HCT116 (cell line): ENCODE results near the gene AOPEP. TPM values are rescaled to one million over a fixed set of nuclear protein-coding genes. Genes with fewer than 3 reads are reported as not detected.

Experiments used
- ATAC-seq: fragments of 200-7000 bp; cut with Tn5 transposase; 2 replicates; pipeline ENCODE4 v1.9.1; 2020; ENCODE audit warnings: mild to moderate bottlenecking, moderate library complexity
- BruUV-seq: library from RNA; stranded (reverse); fragments of 400-500 nt; replicated peaks from 2 replicates; lab custom pipeline; 2021; lab: Mats Ljungman, UMichigan
- CTCF ChIA-PET: fragments of 300-600 bp; sonication (Branson Sonifier 250); formaldehyde crosslinking; loops from one replicate; lab custom pipeline; 2021; ENCODE audit warnings: antibody characterized with exemption; lab: Charles Lee
- POLR2A ChIA-PET: fragments of 300-600, 350-600 bp; sonication (Branson Sonifier 250); formaldehyde crosslinking; loops from one replicate; lab custom pipeline; 2021; ENCODE audit warnings: antibody characterized with exemption; lab: Charles Lee
- RAD21 ChIA-PET, 2 experiments: fragments of 300-600 bp; sonication (Branson Sonifier 250); formaldehyde crosslinking; loops; one replicate each; lab custom pipeline; 2023; ENCODE audit warnings: low total read pairs in 2 of 2; ENCODE audit not compliant: uncharacterized antibody in 2 of 2, unreplicated experiment in 2 of 2, low non-redundant PET in 1 of 2; lab: Charles Lee
- DNase-seq: peaks from one replicate; pipeline ENCODE4 v3.0.0-alpha.2; 2010; ENCODE audit warnings: low read depth, low spot score
- H2AFZ ChIP-seq: fragments of 200-600 bp; shearing (Covaris generic), sonication (generic); 2 replicates; pipeline ENCODE4 v1.6.1; 2017; ENCODE audit warnings: low read depth, mixed run types, mixed read lengths, antibody characterized with exemption, low read length; ENCODE audit not compliant: poor library complexity, severe bottlenecking
- H3K27ac ChIP-seq: 2 replicates; pipeline ENCODE4 v1.5.1; 2012; ENCODE audit warnings: low read depth, low read length
- H3K27me3 ChIP-seq: fragments of 200-600 bp; sonication (generic); 2 replicates; pipeline ENCODE4 v1.6.1; 2016; ENCODE audit warnings: mixed run types, low read length, mixed read lengths; ENCODE audit not compliant: insufficient read depth
- H3K36me3 ChIP-seq, 2 experiments: fragments of 200-500 bp in 1 of 2; fragments of 200-600 bp in 1 of 2; sonication (Bioruptor generic) in 1 of 2; sonication (generic) in 1 of 2; 2 replicates each; pipeline versions ENCODE4 v1.5.1 to v1.6.1; 2014 to 2016; ENCODE audit warnings: low read length in 2 of 2, inconsistent platforms in 1 of 2, mixed read lengths in 1 of 2, mixed run types in 1 of 2; ENCODE audit not compliant: insufficient read depth in 2 of 2, control insufficient read depth in 1 of 2
- H3K4me1 ChIP-seq, 2 experiments: fragments of 200-600 bp in 1 of 2; sonication (generic) in 1 of 2; 2 replicates each; pipeline versions ENCODE4 v1.5.1 to v1.6.1; 2012 to 2017; ENCODE audit warnings: low read length in 2 of 2, inconsistent platforms in 1 of 2, mild to moderate bottlenecking in 1 of 2, mixed read lengths in 1 of 2, mixed run types in 1 of 2, moderate library complexity in 1 of 2; ENCODE audit not compliant: insufficient read depth in 2 of 2, control insufficient read depth in 1 of 2
- H3K4me2 ChIP-seq: fragments of 200-600 bp; sonication (generic); 2 replicates; pipeline ENCODE4 v1.6.1; 2017; ENCODE audit warnings: mixed run types, low read length, mixed read lengths
- H3K4me3 ChIP-seq, 2 experiments: fragments of 200-600 bp in 1 of 2; sonication (generic) in 1 of 2; replicated peaks in 1 of 2; 2 replicates each; pipeline ENCODE4 v1.5.1; 2011 to 2016; ENCODE audit warnings: low read length in 2 of 2, control low read depth in 1 of 2, low read depth in 1 of 2, mild to moderate bottlenecking in 1 of 2, mixed read lengths in 1 of 2, mixed run types in 1 of 2
- H3K79me2 ChIP-seq: fragments of 200-600 bp; sonication (generic); 2 replicates; pipeline ENCODE4 v1.6.1; 2017; ENCODE audit warnings: mild to moderate bottlenecking, mixed run types, low read length, moderate library complexity, mixed read lengths; ENCODE audit not compliant: insufficient read depth
- H3K9ac ChIP-seq: fragments of 200-600 bp; sonication (generic); 2 replicates; pipeline ENCODE4 v1.6.1; 2016; ENCODE audit warnings: low read length, mixed read lengths
- H3K9me2 ChIP-seq: fragments of 200-600 bp; sonication (generic), shearing (Covaris generic); 2 replicates; pipeline ENCODE4 v1.6.1; 2017; ENCODE audit warnings: mixed run types, mild to moderate bottlenecking, moderate library complexity; ENCODE audit not compliant: insufficient read depth
- H3K9me3 ChIP-seq, 2 experiments: fragments of 200-500 bp in 1 of 2; fragments of 200-600 bp in 1 of 2; sonication (Bioruptor generic) in 1 of 2; sonication (generic) in 1 of 2; 2 replicates each; pipeline ENCODE4 v1.6.1; 2014 to 2017; ENCODE audit warnings: low read length in 2 of 2, mixed read lengths in 2 of 2, inconsistent platforms in 1 of 2, low read depth in 1 of 2, mild to moderate bottlenecking in 1 of 2, mixed run types in 1 of 2, moderate library complexity in 1 of 2; ENCODE audit not compliant: control insufficient read depth in 1 of 2, insufficient read depth in 1 of 2
- H4K20me1 ChIP-seq: fragments of 200-600 bp; sonication (generic), shearing (Covaris generic); 2 replicates; pipeline ENCODE4 v1.6.1; 2017; ENCODE audit warnings: mixed run types, mild to moderate bottlenecking, moderate library complexity; ENCODE audit not compliant: insufficient read depth
- CBX3 ChIP-seq: IDR thresholded peaks from 2 replicates; pipeline ENCODE4 v1.6.1; 2012; ENCODE audit warnings: low read depth
- EGR1 ChIP-seq: IDR thresholded peaks from 2 replicates; pipeline ENCODE4 v1.6.1; 2012; ENCODE audit warnings: low read depth
- EZH2phosphoT487 ChIP-seq: fragments of 200-600 bp; IDR thresholded peaks from 2 replicates; pipeline ENCODE4 v1.6.1; 2018; ENCODE audit warnings: antibody characterized with exemption, borderline replicate concordance
- FOSL1 ChIP-seq: IDR thresholded peaks from 2 replicates; pipeline ENCODE4 v1.6.1; 2012; ENCODE audit warnings: low read depth
- JUND ChIP-seq: IDR thresholded peaks from 2 replicates; pipeline ENCODE4 v1.6.1; 2012
- MAX ChIP-seq: IDR thresholded peaks from 2 replicates; pipeline ENCODE4 v1.6.1; 2012
- POLR2A ChIP-seq: IDR thresholded peaks from 2 replicates; pipeline ENCODE4 v1.7.0; 2011; ENCODE audit warnings: borderline replicate concordance; ENCODE audit not compliant: insufficient read depth, insufficient read length; ENCODE audit errors: extremely low read depth
- POLR2AphosphoS5 ChIP-seq: IDR thresholded peaks from 2 replicates; pipeline ENCODE4 v1.6.1; 2011; ENCODE audit warnings: mild to moderate bottlenecking, low read depth, low read length, moderate library complexity
- SIN3A ChIP-seq: IDR thresholded peaks from 2 replicates; pipeline ENCODE4 v1.6.1; 2012; ENCODE audit warnings: low read depth
- SP1 ChIP-seq: IDR thresholded peaks from 2 replicates; pipeline ENCODE4 v1.6.1; 2012; ENCODE audit warnings: low read depth
- SRF ChIP-seq: IDR thresholded peaks from 2 replicates; pipeline ENCODE4 v1.6.1; 2012; ENCODE audit warnings: low read depth
- TCF7L2 ChIP-seq: IDR thresholded peaks from 2 replicates; pipeline ENCODE4 v1.7.0; 2011; ENCODE audit warnings: borderline replicate concordance, inconsistent platforms; ENCODE audit not compliant: insufficient read depth, insufficient read length; ENCODE audit errors: extremely low read depth
- YY1 ChIP-seq: IDR thresholded peaks from 2 replicates; pipeline ENCODE4 v1.6.1; 2011; ENCODE audit warnings: low read length, low read depth, moderate library complexity, mild to moderate bottlenecking; ENCODE audit not compliant: insufficient replicate concordance; ENCODE audit errors: extremely low read depth
- ZFX ChIP-seq: fragments of 450-650 bp; IDR thresholded peaks from 2 replicates; pipeline ENCODE4 v1.6.1; 2017
- ZNF274 ChIP-seq: fragments of 200-500 bp; sonication (Bioruptor generic); IDR thresholded peaks from 2 replicates; pipeline ENCODE4 v1.6.1; 2014; ENCODE audit warnings: mild to moderate bottlenecking, low read depth, low read length, inconsistent platforms
- intact Hi-C: fragments of 100-400 bp; cut with micrococcal nuclease; formaldehyde crosslinking; loops from 2 replicates; pipeline ENCODE4 v1.10.0; 2022
- total RNA-seq: library from RNA; stranded (reverse); gene quantifications from one replicate; pipeline ENCODE4 v1.2.1, GENCODE V29; 2021; ENCODE audit not compliant: unreplicated experiment
- TF ChIP-seq, protein P1 (sequence below): IDR thresholded peaks from 2 replicates; pipeline ENCODE4 v1.6.1; 2012; ENCODE audit warnings: low read depth

AOPEP gene
- total RNA-seq, 1 experiment from 2014 or later, result 15.1 TPM

- ATAC-seq (no peak), DNase-seq (no peak)
- Histone ChIP-seq H3K9me2 (no peaks in the 10 kb centered on the region), H4K20me1 (no peaks in the 10 kb centered on the region), H3K36me3 (no peaks in the 10 kb centered on the region), H3K79me2 (peaks cover 6% of the 10 kb centered on the region; the same call in 1 of the 2 replicates), H3K4me3 (no peak overlapping the region), H3K27me3 (no peaks in the 10 kb centered on the region), H3K27ac (peak overlapping the region; percentile 86; the same call in 1 of the 2 replicates), H3K4me2 (0 out of 2 replicates have a peak overlapping the region, but pooled peaks have one; percentile 9), H3K9me3 (no peaks in the 10 kb centered on the region), H2AFZ (no peak overlapping the region), H3K4me1 (peaks cover 45 to 46% of the 10 kb centered on the region in 2 experiments), H3K9ac (no peak overlapping the region)
- no TSS peak for BruUV-seq
- POLR2A ChIA-PET, result interaction anchor here (0.6 kb wide), 1 partner anchor 1427 kb away, joined by 4 read pairs; no protein-coding TSS in a partner anchor
- intact Hi-C loops, result no loop called here
- TF ChIP-seq SIN3A (no peak), JUND (peak; percentile 27; the same call in 1 of the 2 replicates), ZNF274 (no peak), SP1 (peak; percentile 16; the same call in 1 of the 2 replicates), MAX (no peak), EGR1 (no peak), EZH2phosphoT487 (no peak)
- RAD21 ChIA-PET, result no interaction called here
- CTCF ChIA-PET, result no interaction called here
Observed at GRCh38 chr9:95025213-95026147, 299.0 kb downstream of the AOPEP start.

- ChIA-PET RAD21 (no interaction called here), CTCF (no interaction called here), POLR2A (interaction anchor here (0.6 kb wide), 1 partner anchor 1426 kb away, joined by 4 read pairs; no protein-coding TSS in a partner anchor)
- DNase-seq (no peak), ATAC-seq (no peak)
- Histone ChIP-seq H3K9me2 (no peaks in the 10 kb centered on the region), H3K79me2 (peaks cover 6% of the 10 kb centered on the region; the same call in 1 of the 2 replicates), H3K27ac (no peak overlapping the region), H3K9ac (no peak overlapping the region), H3K27me3 (no peaks in the 10 kb centered on the region), H3K4me2 (no peak overlapping the region), H3K4me3 (no peak overlapping the region), H4K20me1 (no peaks in the 10 kb centered on the region), H3K9me3 (no peaks in the 10 kb centered on the region), H2AFZ (no peak overlapping the region), H3K4me1 (peaks cover 45 to 46% of the 10 kb centered on the region in 2 experiments), H3K36me3 (no peaks in the 10 kb centered on the region)
- BruUV-seq, result no TSS peak
- intact Hi-C loops, result no loop called here
- TF ChIP-seq MAX, result no peak
- no peak for TF ChIP-seq CBX3
- TF ChIP-seq, protein P1, sequence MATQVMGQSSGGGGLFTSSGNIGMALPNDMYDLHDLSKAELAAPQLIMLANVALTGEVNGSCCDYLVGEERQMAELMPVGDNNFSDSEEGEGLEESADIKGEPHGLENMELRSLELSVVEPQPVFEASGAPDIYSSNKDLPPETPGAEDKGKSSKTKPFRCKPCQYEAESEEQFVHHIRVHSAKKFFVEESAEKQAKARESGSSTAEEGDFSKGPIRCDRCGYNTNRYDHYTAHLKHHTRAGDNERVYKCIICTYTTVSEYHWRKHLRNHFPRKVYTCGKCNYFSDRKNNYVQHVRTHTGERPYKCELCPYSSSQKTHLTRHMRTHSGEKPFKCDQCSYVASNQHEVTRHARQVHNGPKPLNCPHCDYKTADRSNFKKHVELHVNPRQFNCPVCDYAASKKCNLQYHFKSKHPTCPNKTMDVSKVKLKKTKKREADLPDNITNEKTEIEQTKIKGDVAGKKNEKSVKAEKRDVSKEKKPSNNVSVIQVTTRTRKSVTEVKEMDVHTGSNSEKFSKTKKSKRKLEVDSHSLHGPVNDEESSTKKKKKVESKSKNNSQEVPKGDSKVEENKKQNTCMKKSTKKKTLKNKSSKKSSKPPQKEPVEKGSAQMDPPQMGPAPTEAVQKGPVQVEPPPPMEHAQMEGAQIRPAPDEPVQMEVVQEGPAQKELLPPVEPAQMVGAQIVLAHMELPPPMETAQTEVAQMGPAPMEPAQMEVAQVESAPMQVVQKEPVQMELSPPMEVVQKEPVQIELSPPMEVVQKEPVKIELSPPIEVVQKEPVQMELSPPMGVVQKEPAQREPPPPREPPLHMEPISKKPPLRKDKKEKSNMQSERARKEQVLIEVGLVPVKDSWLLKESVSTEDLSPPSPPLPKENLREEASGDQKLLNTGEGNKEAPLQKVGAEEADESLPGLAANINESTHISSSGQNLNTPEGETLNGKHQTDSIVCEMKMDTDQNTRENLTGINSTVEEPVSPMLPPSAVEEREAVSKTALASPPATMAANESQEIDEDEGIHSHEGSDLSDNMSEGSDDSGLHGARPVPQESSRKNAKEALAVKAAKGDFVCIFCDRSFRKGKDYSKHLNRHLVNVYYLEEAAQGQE, result no peak
- TF ChIP-seq FOSL1, result no peak
- no peak for TF ChIP-seq POLR2AphosphoS5
- no peak for TF ChIP-seq EGR1
- no peak for TF ChIP-seq TCF7L2
- TF ChIP-seq SP1, result no peak
- TF ChIP-seq EZH2phosphoT487, result no peak
- no peak for TF ChIP-seq ZFX
- no peak for TF ChIP-seq SRF
- TF ChIP-seq ZNF274, result no peak
- no peak for TF ChIP-seq YY1
- TF ChIP-seq POLR2A, result no peak
Observed at GRCh38 chr9:95026148-95026524, 299.6 kb downstream of the AOPEP start.
